ENCODE data around the gene ZNF611. TPM values are rescaled to one million over a fixed set of nuclear protein-coding genes. Genes with fewer than 3 reads are reported as not detected.

The ZNF611 gene
- polyA plus RNA-seq, 2 donors = 1.8 to 3.3 TPM

- no peak overlapping the region for H3K27ac ChIP-seq (ENCODE audit: low read depth in 2 of 2, low read length in 1 of 2)
- peaks cover 15 to 18% of the 10 kb centered on the region in 2 donors for H3K36me3 ChIP-seq (ENCODE audit: control insufficient read depth in 2 of 2, insufficient read depth in 2 of 2, low read length in 1 of 2)
- H3K4me1 ChIP-seq (ENCODE audit: control insufficient read depth in 2 of 2, insufficient read depth in 2 of 2, low read length in 1 of 2) = no peaks in the 10 kb centered on the region
- 92 to 97% methylated on average over 4 of the region's 4 CpGs for WGBS, 2 donors
- H3K4me3 ChIP-seq (ENCODE audit: low read depth in 1 of 2, low read length in 2 of 2) = no peak overlapping the region
- no peaks in the 10 kb centered on the region for H3K27me3 ChIP-seq (ENCODE audit: control insufficient read depth in 1 of 2, insufficient read depth in 2 of 2, low read length in 2 of 2)
- H3K9me3 ChIP-seq (ENCODE audit: control insufficient read depth in 2 of 2, insufficient read depth in 1 of 2, low read depth in 1 of 2, low read length in 1 of 2) = peaks cover 0 to 15% of the 10 kb centered on the region in 2 donors
These were observed 81.7 kb downstream of the ZNF611 start for GRCh38 chr19:52653161-52653560.

Other genes starting within 250 kb of the ZNF611 start
- 1 to 10 TPM; 1.6 to 4.2 TPM for gene ZNF808, start 207.4 kb downstream of the ZNF611 start, polyA plus RNA-seq
- gene ZNF701, start 164.8 kb downstream of the ZNF611 start, polyA plus RNA-seq = 1 to 10 TPM; 3.1 to 9.5 TPM
- gene ZNF83, start 96.7 kb downstream of the ZNF611 start, polyA plus RNA-seq = 10 to 100 TPM; 17.5 to 59.7 TPM
- 10 to 100 TPM in 1 of 2 donors, 1 to 10 TPM in 1; 8.2 to 15.6 TPM for gene ZNF600, start 51.7 kb upstream of the ZNF611 start, polyA plus RNA-seq
- 1 to 10 TPM; 2.3 to 2.6 TPM for gene ZNF28, start 86.6 kb upstream of the ZNF611 start, polyA plus RNA-seq
- 1 to 10 TPM; 4.5 to 5.2 TPM for gene ZNF468, start 122.6 kb upstream of the ZNF611 start, polyA plus RNA-seq
- 1 to 10 TPM; 1.6 to 2.5 TPM for gene ZNF320, start 162.6 kb upstream of the ZNF611 start, polyA plus RNA-seq
- gene ZNF888, start 188.4 kb upstream of the ZNF611 start, polyA plus RNA-seq = 1 to 10 TPM; 1.9 to 2.7 TPM
- gene ZNF816, start 227.8 kb upstream of the ZNF611 start, polyA plus RNA-seq = 1 to 10 TPM; 2.0 to 2.1 TPM